ENCODE measurements around the gene MRPL37. TPM values are rescaled to one million over a fixed set of nuclear protein-coding genes. Genes with fewer than 3 reads are reported as not detected.
"Not testable (repeated sequence)": the region's sequence is repeated elsewhere in the genome, so short reads cannot be mapped to it uniquely, and the experiment has no call there.

MRPL37 gene
- total RNA-seq, 1 donor from 2014 or later, result 80.0 TPM

DNA sequence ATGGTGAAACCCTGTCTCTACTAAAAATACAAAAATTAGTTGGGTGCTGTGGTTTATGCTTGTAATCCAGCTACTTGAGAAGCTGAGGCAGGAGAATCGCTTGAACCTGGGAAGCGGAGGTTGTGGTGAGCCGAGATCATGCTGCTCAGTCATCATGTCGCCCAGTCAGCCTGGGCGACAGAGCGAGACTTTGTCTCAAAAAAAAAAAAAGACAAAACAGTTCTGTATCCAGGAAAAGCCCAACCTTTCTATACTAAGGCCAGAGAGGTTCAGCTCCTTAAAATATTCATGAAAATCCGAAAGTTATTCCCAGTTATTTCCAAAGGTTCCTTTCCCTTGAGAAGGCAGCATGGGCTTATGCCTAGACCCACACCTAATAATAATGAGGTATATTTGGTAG lies 4.2 kb downstream of the MRPL37 start:
- Mint-ChIP-seq H3K27me3 (ENCODE audit: low read depth, unreplicated experiment) (no peaks in the 10 kb centered on the region), H3K36me3 (ENCODE audit: low read depth, unreplicated experiment) (peaks cover 10% of the 10 kb centered on the region), H3K9me3 (ENCODE audit: unreplicated experiment) (no peaks in the 10 kb centered on the region), H3K27ac (ENCODE audit: unreplicated experiment) (no peak overlapping the region), H3K4me1 (ENCODE audit: low read depth, unreplicated experiment) (peaks cover 15% of the 10 kb centered on the region), H3K4me3 (ENCODE audit: unreplicated experiment) (no peak overlapping the region)
- peaks cover 38% of the 10 kb centered on the region for H3K79me2 ChIP-seq (ENCODE audit: insufficient read depth, low read length)
- peaks cover 53% of the 10 kb centered on the region for H4K20me1 ChIP-seq (ENCODE audit: insufficient read depth, low read length)
- no peak overlapping the region for H2AFZ ChIP-seq (ENCODE audit: low read depth, low read length)
- H3K4me2 ChIP-seq (ENCODE audit: low read length), result no peak overlapping the region
- DNase-seq (ENCODE audit: low read depth), result no peak
- no peak overlapping the region for H3K27ac ChIP-seq (ENCODE audit: low read depth, low read length)
- TF ChIP-seq CTCF (IDR thresholded peaks at IDR 0.05; ENCODE audit: insufficient read depth, low read depth, low read length) (no peak), EZH2 (IDR thresholded peaks at IDR 0.05; ENCODE audit: insufficient read depth, low read length) (no peak)
- no peaks in the 10 kb centered on the region for H3K27me3 ChIP-seq (ENCODE audit: insufficient read depth, low read length)
- FAIRE-seq, result no peak
- no peak overlapping the region for H3K9ac ChIP-seq (ENCODE audit: low read length)
- H3K4me3 ChIP-seq (ENCODE audit: insufficient read depth, low read depth, low read length), result no peak overlapping the region
- H3K36me3 ChIP-seq (ENCODE audit: insufficient read depth, low read length), result peaks cover 30% of the 10 kb centered on the region
- no peaks in the 10 kb centered on the region for H3K9me3 ChIP-seq (ENCODE audit: insufficient read depth, low read depth, low read length)
- peaks cover 22% of the 10 kb centered on the region for H3K4me1 ChIP-seq (ENCODE audit: insufficient read depth, low read length)

- Mint-ChIP-seq H3K27ac (ENCODE audit: unreplicated experiment) (no peak overlapping the region), H3K4me1 (ENCODE audit: low read depth, unreplicated experiment) (peaks cover 6% of the 10 kb centered on the region), H3K27me3 (ENCODE audit: low read depth, unreplicated experiment) (no peaks in the 10 kb centered on the region), H3K9me3 (ENCODE audit: unreplicated experiment) (no peaks in the 10 kb centered on the region), H3K36me3 (ENCODE audit: low read depth, unreplicated experiment) (peaks cover 25% of the 10 kb centered on the region), H3K4me3 (ENCODE audit: unreplicated experiment) (no peak overlapping the region)
- H3K27me3 ChIP-seq (ENCODE audit: insufficient read depth, low read length), result no peaks in the 10 kb centered on the region
- H4K20me1 ChIP-seq (ENCODE audit: insufficient read depth, low read length), result peaks cover 47% of the 10 kb centered on the region
- FAIRE-seq (no peak), DNase-seq (ENCODE audit: low read depth) (no peak)
- H3K9me3 ChIP-seq (ENCODE audit: insufficient read depth, low read depth, low read length), result no peaks in the 10 kb centered on the region
- H3K79me2 ChIP-seq (ENCODE audit: insufficient read depth, low read length), result peaks cover 14% of the 10 kb centered on the region
- no peak overlapping the region for H3K27ac ChIP-seq (ENCODE audit: low read depth, low read length)
- peak overlapping the region; percentile 15 for H3K4me2 ChIP-seq (ENCODE audit: low read length)
- H3K36me3 ChIP-seq (ENCODE audit: insufficient read depth, low read length), result peaks cover 58% of the 10 kb centered on the region
- no peak overlapping the region for H2AFZ ChIP-seq (ENCODE audit: low read depth, low read length)
- H3K9ac ChIP-seq (ENCODE audit: low read length), result no peak overlapping the region
- H3K4me1 ChIP-seq (ENCODE audit: insufficient read depth, low read length), result peaks cover 4% of the 10 kb centered on the region
- TF ChIP-seq EZH2 (IDR thresholded peaks at IDR 0.05; ENCODE audit: insufficient read depth, low read length) (no peak), CTCF (IDR thresholded peaks at IDR 0.05; ENCODE audit: insufficient read depth, low read depth, low read length) (no peak)
- no peak overlapping the region for H3K4me3 ChIP-seq (ENCODE audit: insufficient read depth, low read depth, low read length)
Measured at GRCh38 chr1:54207287-54207686, 7.3 kb downstream of the MRPL37 start.

DNA sequence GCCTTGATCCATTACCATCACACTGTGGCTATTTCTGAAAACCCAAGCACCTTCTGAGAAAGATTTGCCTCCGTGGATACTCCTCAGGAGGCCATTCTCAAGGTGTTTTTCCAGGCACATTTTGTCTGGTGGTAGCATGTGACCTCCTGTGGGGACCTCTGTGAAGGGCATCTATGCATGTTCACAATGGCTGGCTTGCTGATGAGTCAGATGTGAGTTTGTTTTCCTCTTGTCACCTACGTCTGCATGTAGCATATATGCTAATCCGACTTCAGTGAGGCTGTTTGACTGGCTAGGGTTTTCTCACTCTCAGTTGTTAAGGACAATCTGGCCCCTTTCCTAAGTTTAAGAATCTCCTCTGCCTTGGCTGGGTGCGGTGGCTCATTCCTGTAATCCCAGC lies 7.9 kb downstream of the MRPL37 start:
- H3K27ac Mint-ChIP-seq (ENCODE audit: unreplicated experiment); H3K9me3 Mint-ChIP-seq (ENCODE audit: unreplicated experiment); H3K79me2 ChIP-seq (ENCODE audit: insufficient read depth, low read length); H3K4me3 Mint-ChIP-seq (ENCODE audit: unreplicated experiment); H3K27me3 Mint-ChIP-seq (ENCODE audit: low read depth, unreplicated experiment); H3K9ac ChIP-seq (ENCODE audit: low read length); H3K4me1 Mint-ChIP-seq (ENCODE audit: low read depth, unreplicated experiment); H3K27ac ChIP-seq (ENCODE audit: low read depth, low read length); H3K9me3 ChIP-seq (ENCODE audit: insufficient read depth, low read depth, low read length); H2AFZ ChIP-seq (ENCODE audit: low read depth, low read length); H3K4me3 ChIP-seq (ENCODE audit: insufficient read depth, low read depth, low read length); H3K4me1 ChIP-seq (ENCODE audit: insufficient read depth, low read length); DNase-seq (ENCODE audit: low read depth); H3K27me3 ChIP-seq (ENCODE audit: insufficient read depth, low read length): not testable (repeated sequence)
- peaks cover 64% of the 10 kb centered on the region for H3K36me3 ChIP-seq (ENCODE audit: insufficient read depth, low read length)
- peak overlapping the region; percentile 15 for H3K4me2 ChIP-seq (ENCODE audit: low read length)
- H3K36me3 Mint-ChIP-seq (ENCODE audit: low read depth, unreplicated experiment), result peaks cover 28% of the 10 kb centered on the region
- peak; percentile 55 for FAIRE-seq
- H4K20me1 ChIP-seq (ENCODE audit: insufficient read depth, low read length), result peaks cover 46% of the 10 kb centered on the region

Measured in astrocyte (in vitro differentiated cells and primary cell).